ENCODE data around the gene R3HDM2.

Gene R3HDM2

GRCh38 chr12:57219205-57219992, 211.4 kb downstream of the R3HDM2 start:
- DNase-seq (ENCODE audit: low read depth in 1 of 2, low spot score in 1 of 2), result no peak

- DNase-seq (ENCODE audit: low read depth in 1 of 2, low spot score in 1 of 2), result no peak
These were observed 212.6 kb downstream of the R3HDM2 start for GRCh38 chr12:57218030-57218853.

GRCh38 chr12:57216921-57217879, 213.6 kb downstream of the R3HDM2 start:
- no peak for DNase-seq (ENCODE audit: low read depth in 1 of 2, low spot score in 1 of 2)

GRCh38 chr12:57216014-57216911, 214.6 kb downstream of the R3HDM2 start, which contains the start of gene NXPH4:
NXPH4 (plus strand) TSS chr12:57216794; CDS start chr12:57216970, 176 bp downstream.
- DNase-seq (ENCODE audit: low read depth in 1 of 2, low spot score in 1 of 2), result no peak

- no peak for DNase-seq (ENCODE audit: low read depth in 1 of 2, low spot score in 1 of 2)
These were observed 215.2 kb downstream of the R3HDM2 start for GRCh38 chr12:57215668-57216013.

GRCh38 chr12:57215065-57215464, 215.8 kb downstream of the R3HDM2 start:
- no peak for DNase-seq (ENCODE audit: low read depth in 1 of 2, low spot score in 1 of 2)

GRCh38 chr12:57214398-57214781, 216.5 kb downstream of the R3HDM2 start:
- peak; percentile 43 to 44 for DNase-seq (ENCODE audit: low read depth in 1 of 2, low spot score in 1 of 2)

GRCh38 chr12:57213763-57214397, 217.0 kb downstream of the R3HDM2 start:
- DNase-seq (ENCODE audit: low read depth in 1 of 2, low spot score in 1 of 2), result no peak

GRCh38 chr12:57213058-57213715, 217.7 kb downstream of the R3HDM2 start:
- peak; percentile 72 to 76 for DNase-seq (ENCODE audit: low read depth in 1 of 2, low spot score in 1 of 2)

- DNase-seq (ENCODE audit: low read depth in 1 of 2, low spot score in 1 of 2), result no peak
These were observed 218.2 kb downstream of the R3HDM2 start for GRCh38 chr12:57212701-57213057.

GRCh38 chr12:57211791-57212700, 218.8 kb downstream of the R3HDM2 start:
- DNase-seq (ENCODE audit: low read depth in 1 of 2, low spot score in 1 of 2), result no peak

GRCh38 chr12:57210926-57211692, 219.7 kb downstream of the R3HDM2 start:
- no peak for DNase-seq (ENCODE audit: low read depth in 1 of 2, low spot score in 1 of 2)

GRCh38 chr12:57210461-57210860, 220.4 kb downstream of the R3HDM2 start:
- DNase-seq (ENCODE audit: low read depth in 1 of 2, low spot score in 1 of 2), result no peak

- no peak for DNase-seq (ENCODE audit: low read depth in 1 of 2, low spot score in 1 of 2)
These were observed 220.9 kb downstream of the R3HDM2 start for GRCh38 chr12:57209916-57210315.

- DNase-seq (ENCODE audit: low read depth in 1 of 2, low spot score in 1 of 2), result no peak
These were observed 222.1 kb downstream of the R3HDM2 start for GRCh38 chr12:57208631-57209282.

GRCh38 chr12:57207731-57208630, 222.9 kb downstream of the R3HDM2 start:
- no peak for DNase-seq (ENCODE audit: low read depth in 1 of 2, low spot score in 1 of 2)
